ENCODE measurements around the gene DLK1.

The DLK1 gene

GRCh38 chr14:100715803-100716202, 10.9 kb upstream of the DLK1 start:
- DNase-seq, result no peak

GRCh38 chr14:100717386-100717785, 9.3 kb upstream of the DLK1 start:
- no peak for DNase-seq

GRCh38 chr14:100719976-100720520, 6.6 kb upstream of the DLK1 start:
- no peak for DNase-seq

GRCh38 chr14:100721568-100721967, 5.1 kb upstream of the DLK1 start:
- DNase-seq, result no peak

- no peak for DNase-seq
These were observed 4.3 kb upstream of the DLK1 start for GRCh38 chr14:100722367-100722766.

- no peak for DNase-seq
These were observed 3.4 kb upstream of the DLK1 start for GRCh38 chr14:100723135-100723829.

GRCh38 chr14:100723830-100724437, 2.8 kb upstream of the DLK1 start:
- no peak for DNase-seq

GRCh38 chr14:100724536-100724935, 2.2 kb upstream of the DLK1 start:
- no peak for DNase-seq

GRCh38 chr14:100725587-100726387, 905 bp upstream of the DLK1 start:
- no peak for DNase-seq

GRCh38 chr14:100727086-100727872, 587 bp downstream of the DLK1 start:
- DNase-seq, result no peak

GRCh38 chr14:100727873-100728240, 1.2 kb downstream of the DLK1 start:
- DNase-seq, result no peak

- no peak for DNase-seq
These were observed 2.3 kb downstream of the DLK1 start for GRCh38 chr14:100728962-100729361.

- DNase-seq, result no peak
These were observed 3.3 kb downstream of the DLK1 start for GRCh38 chr14:100729982-100730381.

- DNase-seq, result no peak
These were observed 3.9 kb downstream of the DLK1 start for GRCh38 chr14:100730581-100730980.

- DNase-seq, result no peak
These were observed 4.4 kb downstream of the DLK1 start for GRCh38 chr14:100731011-100731670.

GRCh38 chr14:100731846-100732765, 5.4 kb downstream of the DLK1 start:
- no peak for DNase-seq

- no peak for DNase-seq
These were observed 6.0 kb downstream of the DLK1 start for GRCh38 chr14:100732766-100733100.

GRCh38 chr14:100733152-100733850, 6.6 kb downstream of the DLK1 start:
- DNase-seq, result no peak

- DNase-seq, result no peak
These were observed 7.6 kb downstream of the DLK1 start for GRCh38 chr14:100734031-100734990.

GRCh38 chr14:100735271-100735670, 8.6 kb downstream of the DLK1 start:
- no peak for DNase-seq
